Epithelial cell of proximal tubule (primary cell): Measurements from ENCODE around the gene SETD1B. TPM values are rescaled to one million over a fixed set of nuclear protein-coding genes. Genes with fewer than 3 reads are reported as not detected.

Experiments used
- DNase-seq: peaks from one replicate; pipeline ENCODE4 v3.0.0-alpha.2; 2011; ENCODE audit warnings: low read depth
- H3K4me3 ChIP-seq: 2 replicates; pipeline ENCODE4 v1.5.1; 2011; ENCODE audit warnings: low read depth, mild to moderate bottlenecking, low read length
- CTCF ChIP-seq: conservative IDR thresholded peaks from 2 replicates; pipeline ENCODE4 v1.5.1; 2012; ENCODE audit warnings: low read depth, mild to moderate bottlenecking, low read length
- total RNA-seq: library from RNA; depleted of rRNA; stranded (reverse); fragments of >200 nt; gene quantifications from 2 replicates; pipeline ENCODE4 v1.2.3, GENCODE V29; 2015

The SETD1B gene
- total RNA-seq, 1 donor from 2014 or later: 5.2 TPM

DNA sequence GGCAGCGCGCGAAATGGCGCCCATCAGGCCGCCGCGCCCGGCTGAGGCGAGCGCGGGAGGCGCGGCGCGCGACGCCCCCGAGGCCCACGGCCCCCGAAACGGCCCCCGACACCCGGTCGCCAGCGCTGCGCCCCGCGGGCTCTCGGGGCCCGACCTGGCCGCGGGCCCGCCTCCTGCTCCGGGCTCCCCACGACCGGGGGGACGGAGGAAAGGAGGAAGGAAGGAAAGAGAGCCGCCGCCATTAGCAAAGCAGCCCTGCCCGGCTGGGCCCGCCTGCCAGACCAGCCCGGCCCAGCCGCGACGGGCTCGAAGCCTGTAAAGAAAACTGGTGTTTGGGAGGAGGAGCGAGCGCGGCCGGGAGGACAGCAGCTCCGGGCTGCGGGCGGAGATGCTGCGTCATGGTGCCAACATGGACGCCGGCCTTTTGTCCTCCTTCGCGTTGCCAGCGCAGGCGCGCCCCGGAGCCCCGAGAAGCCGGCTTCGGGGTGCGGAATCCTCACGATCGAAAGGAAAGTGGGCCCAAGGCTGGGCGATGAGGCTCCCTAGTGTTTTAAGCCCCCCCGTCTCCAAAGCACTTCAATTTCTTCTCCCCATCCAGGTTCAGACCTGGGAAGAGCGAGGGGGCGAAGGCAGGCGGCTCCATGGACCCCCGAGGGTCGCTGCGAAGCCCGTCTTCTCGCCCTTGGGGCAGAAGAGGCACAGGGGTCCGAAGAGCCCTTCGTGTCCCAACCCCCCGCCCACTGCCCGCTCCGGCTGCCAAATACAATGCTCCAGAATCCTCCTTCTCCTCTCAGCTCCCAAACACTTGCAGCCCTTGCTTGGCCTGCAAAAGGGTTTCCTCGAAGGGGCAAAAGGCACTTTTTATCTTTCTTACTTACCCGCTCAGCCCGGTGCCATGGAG, 2.9 kb upstream of the SETD1B start:
- peak overlapping the region; percentile 70 for H3K4me3 ChIP-seq
- TF ChIP-seq CTCF: no peak
- no peak for DNase-seq

DNA sequence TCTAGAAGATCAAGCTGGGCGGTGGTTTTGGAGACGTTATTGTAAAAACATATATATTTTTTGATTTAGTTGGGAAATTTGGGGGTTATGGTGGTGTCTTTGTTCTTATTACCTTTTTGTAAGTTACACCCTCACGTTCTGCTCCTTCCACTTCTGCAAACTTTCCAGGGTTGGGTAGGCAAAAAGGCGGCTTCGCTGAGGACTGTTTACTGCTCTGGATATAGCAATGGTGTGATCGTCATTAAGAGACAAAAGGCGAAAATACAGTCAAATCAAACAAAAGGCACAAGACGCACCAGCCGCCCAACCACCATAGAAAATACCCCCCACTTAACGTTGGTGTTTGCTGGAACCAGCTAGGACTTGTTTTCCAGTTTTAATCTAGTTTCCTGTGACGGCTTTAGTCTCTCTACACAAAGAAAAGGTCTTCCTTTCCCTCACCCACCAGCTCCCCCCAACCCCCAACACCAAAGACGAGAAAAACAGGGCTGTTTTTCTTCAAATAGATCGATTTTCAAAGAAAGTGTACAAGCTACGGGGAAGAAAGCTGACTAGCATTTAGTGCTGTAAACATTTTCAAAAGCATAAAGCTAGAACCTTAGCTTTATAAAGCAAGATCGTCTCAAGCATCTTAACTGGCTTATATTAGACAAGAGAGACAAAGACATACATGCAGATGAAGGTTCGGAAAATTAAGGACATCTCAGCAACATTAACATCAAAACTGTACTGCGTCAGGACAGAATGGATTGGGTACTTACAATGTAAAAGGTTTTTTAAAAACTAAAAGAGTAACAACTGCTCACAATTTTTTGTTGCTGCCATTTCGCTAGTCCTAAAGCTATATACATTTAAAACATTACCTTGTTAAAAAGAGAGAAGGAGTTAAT, 2.0 kb upstream of the SETD1B start:
- H3K4me3 ChIP-seq: peak overlapping the region; percentile 70
- TF ChIP-seq CTCF: no peak
- DNase-seq: no peak

- DNase-seq: no peak
- TF ChIP-seq CTCF: no peak
- H3K4me3 ChIP-seq: peak overlapping the region; percentile 70
Measured at GRCh38 chr12:121802485-121802842, 1.3 kb upstream of the SETD1B start.

GRCh38 chr12:121802843-121803698, 738 bp upstream of the SETD1B start:
- no peak for TF ChIP-seq CTCF
- peak overlapping the region; percentile 70 for H3K4me3 ChIP-seq
- DNase-seq: no peak

GRCh38 chr12:121804417-121805111, 755 bp downstream of the SETD1B start:
- TF ChIP-seq CTCF: no peak
- DNase-seq: no peak
- H3K4me3 ChIP-seq: peak overlapping the region; percentile 79
